Keratinocyte (primary cell): ENCODE data around the gene FAT2. TPM values are rescaled to one million over a fixed set of nuclear protein-coding genes. Genes with fewer than 3 reads are reported as not detected.

Source experiments
- DNase-seq: peaks from one replicate; pipeline ENCODE4 v3.0.0-alpha.2; 2011; ENCODE audit warnings: low read depth, missing footprints, low spot score
- FAIRE-seq: peaks from 2 replicates; lab custom pipeline; 2011; peaks lifted over from hg19 to GRCh38; lab: Jason Lieb, UNC
- H2AFZ ChIP-seq: 2 replicates; pipeline ENCODE4 v1.6.0; 2012; ENCODE audit warnings: low read length, control low read depth, inconsistent platforms; ENCODE audit not compliant: control insufficient read depth
- H3K27ac ChIP-seq: 2 replicates; pipeline ENCODE4 v1.5.1; 2011; ENCODE audit warnings: low read length; ENCODE audit not compliant: control insufficient read depth, insufficient read depth
- H3K27me3 ChIP-seq: 3 replicates; pipeline ENCODE4 v1.6.0; 2011; ENCODE audit warnings: low read length; ENCODE audit not compliant: control insufficient read depth, insufficient read depth; ENCODE audit errors: extremely low read depth
- H3K36me3 ChIP-seq, 2 experiments: 2 replicates in 1 of 2; 3 replicates in 1 of 2; pipeline ENCODE4 v1.5.1; 2011; ENCODE audit warnings: low read length in 2 of 2, mild to moderate bottlenecking in 1 of 2; ENCODE audit not compliant: control insufficient read depth in 2 of 2, insufficient read depth in 2 of 2; ENCODE audit errors: extremely low read depth in 1 of 2
- H3K4me1 ChIP-seq: 3 replicates; pipeline ENCODE4 v1.5.1; 2011; ENCODE audit warnings: low read length; ENCODE audit not compliant: control insufficient read depth, insufficient read depth; ENCODE audit errors: extremely low read depth
- H3K4me2 ChIP-seq: 3 replicates; pipeline ENCODE4 v1.6.0; 2011; ENCODE audit warnings: low read depth, low read length; ENCODE audit not compliant: control insufficient read depth, insufficient read depth; ENCODE audit errors: extremely low read depth
- H3K4me3 ChIP-seq, 3 experiments: fragments of 200-600 bp in 1 of 3; sonication (generic) in 1 of 3; 2 replicates in 2 of 3; 3 replicates in 1 of 3; pipeline ENCODE4 v1.5.1; 2011 to 2016; ENCODE audit warnings: low read length in 3 of 3, mild to moderate bottlenecking in 3 of 3, control low read depth in 2 of 3, inconsistent platforms in 1 of 3, low read depth in 1 of 3, mixed read lengths in 1 of 3, mixed run types in 1 of 3, moderate library complexity in 1 of 3; ENCODE audit not compliant: control insufficient read depth in 2 of 3, insufficient read depth in 2 of 3; ENCODE audit errors: extremely low read depth in 1 of 3
- H3K79me2 ChIP-seq: 2 replicates; pipeline ENCODE4 v1.6.0; 2012; ENCODE audit warnings: low read length; ENCODE audit not compliant: control insufficient read depth, insufficient read depth
- H3K9ac ChIP-seq: 3 replicates; pipeline ENCODE4 v1.6.0; 2011; ENCODE audit warnings: low read length; ENCODE audit not compliant: control insufficient read depth, insufficient read depth; ENCODE audit errors: extremely low read depth
- H3K9me1 ChIP-seq: 3 replicates; pipeline ENCODE4 v1.6.0; 2011; ENCODE audit warnings: low read length; ENCODE audit not compliant: control insufficient read depth, insufficient read depth; ENCODE audit errors: extremely low read depth
- H3K9me3 ChIP-seq: 2 replicates; pipeline ENCODE4 v1.5.1; 2012; ENCODE audit warnings: low read depth, low read length; ENCODE audit not compliant: control insufficient read depth
- H4K20me1 ChIP-seq: 3 replicates; pipeline ENCODE4 v1.6.0; 2011; ENCODE audit warnings: low read length; ENCODE audit not compliant: control insufficient read depth, insufficient read depth; ENCODE audit errors: extremely low read depth
- CTCF ChIP-seq, 3 experiments: IDR thresholded peaks in 1 of 3; conservative IDR thresholded peaks in 1 of 3; optimal IDR thresholded peaks in 1 of 3; 2 replicates in 2 of 3; 3 replicates in 1 of 3; pipeline versions ENCODE3 to v1.5.1; 2011; ENCODE audit warnings: low read length in 3 of 3, mild to moderate bottlenecking in 3 of 3, moderate library complexity in 2 of 3, control low read depth in 1 of 3, inconsistent platforms in 1 of 3; ENCODE audit not compliant: insufficient read depth in 2 of 3; ENCODE audit errors: extremely low read depth in 1 of 3
- EZH2 ChIP-seq: IDR thresholded peaks from one replicate; pipeline ENCODE4 v1.6.1; 2012; ENCODE audit warnings: inconsistent platforms, mild to moderate bottlenecking, low read length, moderate library complexity
- dilution Hi-C: fragments of 300-500 bp; cut with MboI; formaldehyde crosslinking; loops from one replicate; pipeline ENCODE4 v1.7.0; 2020; ENCODE audit warnings: low sequenced_read_pairs; ENCODE audit not compliant: extremely low pct_ligation_motif_present
- polyA plus RNA-seq, 5 experiments: library from polyadenylated mRNA; depleted of rRNA in 3 of 5; stranded (reverse) in 3 of 5; stranded (forward) in 1 of 5; unstranded in 1 of 5; fragments of >200 nt; gene quantifications; 1 replicate in 1 of 5; 2 replicates in 3 of 5; 3 replicates in 1 of 5; pipeline versions ENCODE4 v1.2.1 to v1.2.3, GENCODE V29; 2011 to 2012; ENCODE audit warnings: missing spikeins in 2 of 5, low read depth in 1 of 5, low replicate concordance in 1 of 5

The FAT2 gene
- polyA plus RNA-seq, 1 donor (not counting 4 experiments of a cell fraction or from before 2014, with no cell fraction given): 35.0 TPM

- no peak for DNase-seq
- Histone ChIP-seq H3K36me3 (peaks cover 59 to 69% of the 10 kb centered on the region in 2 experiments), H3K4me1 (no peaks in the 10 kb centered on the region), H3K79me2 (peaks cover 48% of the 10 kb centered on the region), H3K27me3 (no peaks in the 10 kb centered on the region), H3K9ac (no peak overlapping the region), H4K20me1 (peaks cover 2% of the 10 kb centered on the region), H3K27ac (no peak overlapping the region), H3K4me2 (no peak overlapping the region), H3K4me3 (no peak overlapping the region), H2AFZ (no peak overlapping the region), H3K9me1 (peaks cover 2% of the 10 kb centered on the region), H3K9me3 (no peaks in the 10 kb centered on the region)
- no peak for FAIRE-seq
- dilution Hi-C loops: no loop called here
- no peak for TF ChIP-seq CTCF (optimal IDR thresholded peaks at IDR 0.05 in 1 of 3, IDR thresholded peaks at IDR 0.05 in 1 of 3, conservative IDR thresholded peaks at IDR 0.05 in 1 of 3; ENCODE audit: extremely low read depth in 1 of 3, insufficient read depth in 2 of 3, low read length in 3 of 3)
Measured at GRCh38 chr5:151555760-151556576, 35.2 kb downstream of the FAT2 start.

GRCh38 chr5:151553695-151554094 is 37.4 kb downstream of the FAT2 start:
- FAIRE-seq (no peak), DNase-seq (no peak)
- no peaks in the 10 kb centered on the region for H3K9me3 ChIP-seq
- dilution Hi-C loops: no loop called here
- peaks cover 57 to 77% of the 10 kb centered on the region in 2 experiments for H3K36me3 ChIP-seq
- no peak overlapping the region for H3K9ac ChIP-seq
- TF ChIP-seq CTCF (optimal IDR thresholded peaks at IDR 0.05 in 1 of 3, IDR thresholded peaks at IDR 0.05 in 1 of 3, conservative IDR thresholded peaks at IDR 0.05 in 1 of 3; ENCODE audit: extremely low read depth in 1 of 3, insufficient read depth in 2 of 3, low read length in 3 of 3) (no peak), EZH2 (no peak)
- H3K4me1 ChIP-seq: no peaks in the 10 kb centered on the region
- H3K79me2 ChIP-seq: peaks cover 31% of the 10 kb centered on the region
- no peak overlapping the region for H3K4me3 ChIP-seq
- no peaks in the 10 kb centered on the region for H3K27me3 ChIP-seq
- H3K4me2 ChIP-seq: no peak overlapping the region
- H3K27ac ChIP-seq: no peak overlapping the region
- H3K9me1 ChIP-seq: peaks cover 2% of the 10 kb centered on the region
- H2AFZ ChIP-seq: no peak overlapping the region
- peaks cover 2% of the 10 kb centered on the region for H4K20me1 ChIP-seq
